ENCODE results near the gene CNOT8.
"Not testable (repeated sequence)": the region's sequence is repeated elsewhere in the genome, so short reads cannot be mapped to it uniquely, and the experiment has no call there.

- not testable (repeated sequence) for TF ChIP-seq CTCF, POLR2AphosphoS5, POLR2A (IDR thresholded peaks at IDR 0.05)
Measured at GRCh38 chr5:154832804-154833203, 25.6 kb upstream of the CNOT8 start.
